ENCODE data around the gene BASP1.
"Not testable (repeated sequence)": the region's sequence is repeated elsewhere in the genome, so short reads cannot be mapped to it uniquely, and the experiment has no call there.

DNA sequence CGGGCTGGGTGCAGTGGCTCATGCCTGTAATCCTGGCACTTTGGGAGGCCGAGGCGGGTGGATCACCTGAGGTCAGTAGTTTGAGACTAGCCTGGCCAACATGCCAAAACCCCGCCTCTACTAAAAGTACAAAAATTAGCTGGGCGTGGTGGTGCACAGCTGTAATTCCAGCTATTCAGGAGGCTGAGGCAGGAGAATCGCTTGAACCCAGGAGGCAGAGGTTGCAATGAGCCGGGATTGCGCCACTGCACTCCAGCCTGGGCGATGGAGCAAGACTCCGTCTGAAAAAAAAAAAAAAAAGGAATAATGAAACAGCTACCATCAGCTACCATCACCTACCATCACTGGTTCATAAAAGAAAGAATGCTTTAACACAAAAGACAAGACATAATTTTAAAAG is 25.9 kb upstream of the BASP1 start:
- TF ChIP-seq, protein P1, sequence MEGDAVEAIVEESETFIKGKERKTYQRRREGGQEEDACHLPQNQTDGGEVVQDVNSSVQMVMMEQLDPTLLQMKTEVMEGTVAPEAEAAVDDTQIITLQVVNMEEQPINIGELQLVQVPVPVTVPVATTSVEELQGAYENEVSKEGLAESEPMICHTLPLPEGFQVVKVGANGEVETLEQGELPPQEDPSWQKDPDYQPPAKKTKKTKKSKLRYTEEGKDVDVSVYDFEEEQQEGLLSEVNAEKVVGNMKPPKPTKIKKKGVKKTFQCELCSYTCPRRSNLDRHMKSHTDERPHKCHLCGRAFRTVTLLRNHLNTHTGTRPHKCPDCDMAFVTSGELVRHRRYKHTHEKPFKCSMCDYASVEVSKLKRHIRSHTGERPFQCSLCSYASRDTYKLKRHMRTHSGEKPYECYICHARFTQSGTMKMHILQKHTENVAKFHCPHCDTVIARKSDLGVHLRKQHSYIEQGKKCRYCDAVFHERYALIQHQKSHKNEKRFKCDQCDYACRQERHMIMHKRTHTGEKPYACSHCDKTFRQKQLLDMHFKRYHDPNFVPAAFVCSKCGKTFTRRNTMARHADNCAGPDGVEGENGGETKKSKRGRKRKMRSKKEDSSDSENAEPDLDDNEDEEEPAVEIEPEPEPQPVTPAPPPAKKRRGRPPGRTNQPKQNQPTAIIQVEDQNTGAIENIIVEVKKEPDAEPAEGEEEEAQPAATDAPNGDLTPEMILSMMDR (IDR thresholded peaks at IDR 0.05), result not testable (repeated sequence)
- TF ChIP-seq EP300, POLR2A (IDR thresholded peaks at IDR 0.05): not testable (repeated sequence)
